Measurements from ENCODE around the gene USP22. TPM values are rescaled to one million over a fixed set of nuclear protein-coding genes. Genes with fewer than 3 reads are reported as not detected.

USP22 gene
- total and polyA plus RNA-seq, 2 donors (not counting 3 experiments of a cell fraction or from before 2014, with no cell fraction given): 204 to 260 TPM

DNA sequence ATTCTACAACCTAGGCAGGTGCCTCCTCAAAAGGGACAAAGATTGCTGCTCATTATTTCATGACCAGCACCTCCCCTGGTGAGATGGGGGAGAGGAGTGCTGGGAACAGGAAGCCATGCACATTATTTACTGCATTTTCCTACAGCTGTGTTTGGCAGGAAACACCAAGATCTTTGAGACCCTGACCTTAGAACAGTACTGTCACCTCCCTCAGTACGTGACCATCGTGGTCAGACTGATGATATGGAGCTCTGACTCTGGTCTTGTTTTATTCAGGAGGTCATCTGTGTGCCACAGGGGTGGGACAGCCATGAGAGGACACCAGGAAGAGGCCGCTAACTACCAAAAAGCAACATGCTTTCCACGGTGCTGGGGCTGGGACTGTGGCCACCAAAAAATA, 37.4 kb downstream of the USP22 start:
- Histone ChIP-seq H3K4me2 (ENCODE audit: insufficient read depth, low read length) (no peak overlapping the region), H3K36me3 (ENCODE audit: control insufficient read depth in 2 of 2, extremely low read depth in 1 of 2, insufficient read depth in 2 of 2, low read length in 2 of 2) (peaks cover 59 to 67% of the 10 kb centered on the region in 2 experiments), H3K9me3 (replicated peaks; ENCODE audit: control insufficient read depth, insufficient read depth, low read length) (no peaks in the 10 kb centered on the region), H3K9ac (replicated peaks; ENCODE audit: extremely low read depth, insufficient read depth, low read length) (no peak overlapping the region), H3K27me3 (ENCODE audit: control insufficient read depth in 2 of 2, insufficient read depth in 2 of 2, low read length in 2 of 2) (no peaks in the 10 kb centered on the region), H4K20me1 (replicated peaks; ENCODE audit: control insufficient read depth, extremely low read depth, insufficient read depth, low read length) (no peaks in the 10 kb centered on the region), H3K27ac (ENCODE audit: insufficient read depth, low read depth, low read length) (no peak overlapping the region), H2AFZ (ENCODE audit: low read depth, low read length) (no peak overlapping the region), H3K4me3 (replicated peaks in 1 of 3; ENCODE audit: insufficient read depth in 1 of 3, low read depth in 1 of 3, low read length in 3 of 3) (no peak overlapping the region), H3K79me2 (ENCODE audit: control insufficient read depth, insufficient read depth, low read length) (peaks cover 34% of the 10 kb centered on the region), H3K9me1 (replicated peaks; ENCODE audit: control insufficient read depth, extremely low read depth, insufficient read depth, low read length) (no peaks in the 10 kb centered on the region), H3K4me1 (ENCODE audit: control insufficient read depth, extremely low read depth, insufficient read depth, low read length) (no peaks in the 10 kb centered on the region)
- FAIRE-seq (peak; percentile 33), DNase-seq (ENCODE audit: low read depth, low spot score) (peak; percentile 24)
- BruUV-seq (replicated peaks): no TSS peak
- TF ChIP-seq MYC (IDR thresholded peaks at IDR 0.05; ENCODE audit: low read depth, low read length) (no peak), POLR2AphosphoS5 (IDR thresholded peaks at IDR 0.05; ENCODE audit: insufficient read depth, low read depth, low read length) (no peak), JUN (IDR thresholded peaks at IDR 0.05; ENCODE audit: borderline replicate concordance, insufficient read depth, insufficient read length, low read depth) (no peak), EZH2 (IDR thresholded peaks at IDR 0.05; ENCODE audit: borderline replicate concordance, low read depth, low read length, severe bottlenecking) (no peak), FOS (IDR thresholded peaks at IDR 0.05; ENCODE audit: borderline replicate concordance, insufficient read depth, low read length) (no peak), CTCF (IDR thresholded peaks at IDR 0.05; ENCODE audit: extremely low read depth in 1 of 2, insufficient read depth in 1 of 2, low read depth in 1 of 2, low read length in 2 of 2) (no peak), GATA2 (IDR thresholded peaks at IDR 0.05; ENCODE audit: insufficient read depth, insufficient read length, low read depth, low read length) (no peak), POLR2A (IDR thresholded peaks at IDR 0.05; ENCODE audit: low read depth, low read length) (no peak)
- TF ChIP-seq, protein P1, sequence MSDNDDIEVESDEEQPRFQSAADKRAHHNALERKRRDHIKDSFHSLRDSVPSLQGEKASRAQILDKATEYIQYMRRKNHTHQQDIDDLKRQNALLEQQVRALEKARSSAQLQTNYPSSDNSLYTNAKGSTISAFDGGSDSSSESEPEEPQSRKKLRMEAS (IDR thresholded peaks at IDR 0.05; ENCODE audit: insufficient read depth, insufficient read length): no peak
- dilution Hi-C loops (cut with MboI; ENCODE audit: extremely low pct_ligation_motif_present, low sequenced_read_pairs) (no loop called here), intact Hi-C loops (cut with micrococcal nuclease) (no loop called here)
- ChIA-PET CTCF (interaction anchor here (0.7 to 1.4 kb wide), 2 partner anchors 10 to 12 kb away, joined by 3 to 4 read pairs; no protein-coding TSS in a partner anchor), POLR2A (no interaction called here)
